ENCODE measurements around the gene ZNF793. TPM values are rescaled to one million over a fixed set of nuclear protein-coding genes. Genes with fewer than 3 reads are reported as not detected.

ZNF793 gene
- total and polyA plus RNA-seq, 7 donors: 0.96 to 2.9 (median 1.3) TPM

DNA sequence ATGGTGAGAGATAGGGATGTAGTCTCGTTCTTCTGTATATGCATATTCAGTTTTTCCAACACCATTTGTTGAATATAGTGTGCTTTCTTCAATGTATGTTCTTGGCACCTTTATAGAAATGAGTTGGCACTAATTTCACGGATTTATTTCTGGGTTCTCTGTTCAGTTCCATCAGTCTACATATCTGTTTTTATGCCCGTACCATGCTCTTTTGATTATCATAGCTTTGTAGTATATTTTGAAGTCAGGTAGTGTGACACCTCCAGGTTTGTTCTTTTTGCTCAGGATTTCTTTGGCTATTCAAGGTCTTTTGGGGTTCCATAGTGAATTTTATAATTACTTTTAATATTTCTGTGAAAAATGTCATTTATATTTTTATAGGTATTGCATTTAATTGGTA is 14.5 kb upstream of the ZNF793 start:
- TF ChIP-seq CTCF (IDR thresholded peaks at IDR 0.05): no peak
- H3K36me3 ChIP-seq (ENCODE audit: insufficient read depth in 1 of 2, low read depth in 1 of 2): no peaks in the 10 kb centered on the region
- ATAC-seq: no peak
- H3K27ac ChIP-seq: no peak overlapping the region
- no peaks in the 10 kb centered on the region for H3K27me3 ChIP-seq (ENCODE audit: insufficient read depth in 3 of 3, low read length in 2 of 3)
- H3K4me1 ChIP-seq: no peaks in the 10 kb centered on the region
- WGBS, 3 donors: 68 to 78% (median 76%) methylated on average over 3 of the region's 3 CpGs
- no peak for DNase-seq
- H3K9me3 ChIP-seq: peaks cover 84% of the 10 kb centered on the region
- intact Hi-C loops (cut with DNase I): no loop called here
- H3K4me3 ChIP-seq: no peak overlapping the region

GRCh38 chr19:37505958-37506386 is 767 bp upstream of the ZNF793 start:
- peak overlapping the region; percentile 89 for H3K27ac ChIP-seq
- peaks cover 0 to 17% of the 10 kb centered on the region in 2 donors for H3K36me3 ChIP-seq (ENCODE audit: insufficient read depth in 1 of 2, low read depth in 1 of 2)
- intact Hi-C loops (cut with DNase I): no loop called here
- WGBS, 3 donors: 2 to 4% (median 3%) methylated on average over 12 of the region's 12 CpGs
- peak in 2 of 4 donors; percentile 4 to 5 for ATAC-seq
- no peak for DNase-seq
- H3K9me3 ChIP-seq: peaks cover 13% of the 10 kb centered on the region
- peak overlapping the region; percentile 87 for H3K4me3 ChIP-seq
- peaks cover 7% of the 10 kb centered on the region for H3K4me1 ChIP-seq
- no peaks in the 10 kb centered on the region for H3K27me3 ChIP-seq (ENCODE audit: insufficient read depth in 3 of 3, low read length in 2 of 3)
- TF ChIP-seq CTCF (IDR thresholded peaks at IDR 0.05): no peak

- whole genome bisulfite sequencing, 3 donors: 1 to 3% (median 3%) methylated on average over 9 of the region's 9 CpGs
- Histone ChIP-seq H3K4me1 (peaks cover 7% of the 10 kb centered on the region), H3K36me3 (ENCODE audit: insufficient read depth in 1 of 2, low read depth in 1 of 2) (peaks cover 6 to 28% of the 10 kb centered on the region in 2 donors), H3K27me3 (ENCODE audit: insufficient read depth in 3 of 3, low read length in 2 of 3) (no peaks in the 10 kb centered on the region), H3K4me3 (peak overlapping the region; percentile 87), H3K27ac (peak overlapping the region; percentile 89), H3K9me3 (peaks cover 13% of the 10 kb centered on the region)
- DNase-seq: no peak
- intact Hi-C loops (cut with DNase I): no loop called here
- no peak for ATAC-seq
- TF ChIP-seq CTCF (IDR thresholded peaks at IDR 0.05): no peak
Measured at GRCh38 chr19:37507167-37507464, 377 bp downstream of the ZNF793 start.

GRCh38 chr19:37511186-37511585 is 4.4 kb downstream of the ZNF793 start:
- intact Hi-C loops (cut with DNase I): no loop called here
- no peak overlapping the region for H3K27ac ChIP-seq
- WGBS, 3 donors: 88 to 96% (median 91%) methylated on average over 3 of the region's 3 CpGs
- H3K9me3 ChIP-seq: peaks cover 33% of the 10 kb centered on the region
- ATAC-seq: no peak
- no peak overlapping the region for H3K4me3 ChIP-seq
- H3K4me1 ChIP-seq: no peaks in the 10 kb centered on the region
- DNase-seq: no peak
- peaks cover 6 to 49% of the 10 kb centered on the region in 2 donors for H3K36me3 ChIP-seq (ENCODE audit: insufficient read depth in 1 of 2, low read depth in 1 of 2)
- no peak for TF ChIP-seq CTCF (IDR thresholded peaks at IDR 0.05)
- H3K27me3 ChIP-seq (ENCODE audit: insufficient read depth in 3 of 3, low read length in 2 of 3): no peaks in the 10 kb centered on the region

GRCh38 chr19:37511821-37512220 is 5.1 kb downstream of the ZNF793 start:
- DNase-seq (no peak), ATAC-seq (no peak)
- Histone ChIP-seq H3K4me3 (no peak overlapping the region), H3K27ac (no peak overlapping the region), H3K9me3 (peaks cover 38% of the 10 kb centered on the region), H3K4me1 (no peaks in the 10 kb centered on the region), H3K36me3 (ENCODE audit: insufficient read depth in 1 of 2, low read depth in 1 of 2) (peaks cover 6 to 49% of the 10 kb centered on the region in 2 donors), H3K27me3 (ENCODE audit: insufficient read depth in 3 of 3, low read length in 2 of 3) (no peaks in the 10 kb centered on the region)
- intact Hi-C loops (cut with DNase I): no loop called here
- no peak for TF ChIP-seq CTCF (IDR thresholded peaks at IDR 0.05)
- 92 to 97% (median 97%) methylated on average over 3 of the region's 3 CpGs for WGBS, 3 donors
